GM12878 (cell line): ENCODE measurements around the gene CEP131. TPM values are rescaled to one million over a fixed set of nuclear protein-coding genes. Genes with fewer than 3 reads are reported as not detected.

Source experiments
- ATF3 ChIP-seq: IDR thresholded peaks from 2 replicates; pipeline ENCODE4 v1.6.1; 2011; ENCODE audit warnings: low read depth, mild to moderate bottlenecking, low read length, moderate library complexity, borderline replicate concordance; ENCODE audit errors: extremely low read depth
- CHD2 ChIP-seq: IDR thresholded peaks from 2 replicates; pipeline ENCODE4 v1.6.1; 2011; ENCODE audit warnings: low read depth, low read length, improper control_type of control experiment, borderline replicate concordance
- HDAC2 ChIP-seq: fragments of 200-600 bp; sonication (generic); IDR thresholded peaks from 2 replicates; pipeline ENCODE4 v1.6.1; 2017
- IKZF2 ChIP-seq, 2 experiments: fragments of 450-650 bp; IDR thresholded peaks; 2 replicates each; pipeline ENCODE4 v1.6.1; 2017; ENCODE audit warnings: mild to moderate bottlenecking in 2 of 2, moderate library complexity in 2 of 2
- IRF5 ChIP-seq: fragments of 450-650 bp; IDR thresholded peaks from 2 replicates; pipeline ENCODE4 v1.6.1; 2017; ENCODE audit warnings: borderline replicate concordance
- NFXL1 ChIP-seq: fragments of 450-650 bp; IDR thresholded peaks from 2 replicates; pipeline ENCODE4 v1.6.1; 2017; ENCODE audit warnings: antibody characterized with exemption, mild to moderate bottlenecking, borderline replicate concordance
- NFYB ChIP-seq: IDR thresholded peaks from 2 replicates; pipeline ENCODE4 v1.6.1; 2011; ENCODE audit warnings: low read depth, mild to moderate bottlenecking, low read length, improper control_type of control experiment, moderate library complexity; ENCODE audit not compliant: insufficient read depth
- NKRF ChIP-seq: fragments of 450-650 bp; conservative IDR thresholded peaks from 2 replicates; pipeline ENCODE4 v1.6.1; 2017; ENCODE audit warnings: mild to moderate bottlenecking, moderate library complexity
- SUPT20H ChIP-seq: IDR thresholded peaks from 2 replicates; pipeline ENCODE4 v1.6.1; 2011; ENCODE audit warnings: low read depth, mild to moderate bottlenecking, low read length, moderate library complexity, borderline replicate concordance; ENCODE audit not compliant: control insufficient read depth
- TCF3 ChIP-seq: IDR thresholded peaks from 2 replicates; pipeline ENCODE4 v1.6.1; 2012; ENCODE audit warnings: low read depth, mild to moderate bottlenecking, low read length, borderline replicate concordance; ENCODE audit not compliant: insufficient read depth
- YY1 ChIP-seq: IDR thresholded peaks from 2 replicates; pipeline ENCODE4 v1.6.1; 2011; ENCODE audit warnings: low read depth, mild to moderate bottlenecking, low read length
- ZNF622 ChIP-seq: fragments of 450-650 bp; IDR thresholded peaks from 2 replicates; pipeline ENCODE4 v1.6.1; 2017; ENCODE audit warnings: mild to moderate bottlenecking, inconsistent platforms
- polyA plus RNA-seq, 11 experiments: library from polyadenylated mRNA; depleted of rRNA in 4 of 11; unstranded in 6 of 11; stranded (reverse) in 5 of 11; fragments of >200 nt; fragmentation: Nextera tagmentation in 4 of 11; fragmentation: Illumina TruSeq in 1 of 11; extraction: Ambion mirVana in 4 of 11; extraction: Trizol in 1 of 11; gene quantifications; 1 replicate in 1 of 11; 2 replicates in 10 of 11; pipeline versions ENCODE4 v1.2.1 to v1.2.3, GENCODE V29; 2011 to 2016; ENCODE audit warnings: inconsistent platforms in 2 of 11, missing spikeins in 2 of 11, low read depth in 1 of 11
- total RNA-seq, 4 experiments: library from RNA; depleted of rRNA in 3 of 4; stranded (reverse); fragments of >200 nt in 3 of 4; fragmentation: Illumina TruSeq in 1 of 4; extraction: Trizol in 1 of 4; gene quantifications; 2 replicates each; pipeline versions ENCODE4 v1.2.1 to v1.2.3, GENCODE V29; 2013 to 2021

Gene CEP131
- total and polyA plus RNA-seq, 10 of the 15 experiments (the other 5 are each of a cell fraction or from before 2014, with no cell fraction given): 0.05 to 17.3 (median 6.7) TPM

GRCh38 chr17:81187120-81187519 lies 35.6 kb downstream of the CEP131 start (continued):
- no peak for TF ChIP-seq NFXL1
- TF ChIP-seq CHD2: no peak
- TF ChIP-seq NKRF: no peak
- no peak for TF ChIP-seq ATF3
- no peak for TF ChIP-seq ZNF622
- no peak for TF ChIP-seq TCF3
- no peak for TF ChIP-seq IRF5
- TF ChIP-seq SUPT20H: no peak
- no peak for TF ChIP-seq NFYB
- no peak for TF ChIP-seq HDAC2
- TF ChIP-seq YY1: no peak
- TF ChIP-seq IKZF2 (IDR thresholded peaks at IDR 0.05): no peak
